ENCODE measurements around the gene SPINDOC. TPM values are rescaled to one million over a fixed set of nuclear protein-coding genes. Genes with fewer than 3 reads are reported as not detected.
A peak's percentile ranks its signal among the peaks of the same experiment; 100 is the strongest.
"Not testable (repeated sequence)": the region's sequence is repeated elsewhere in the genome, so short reads cannot be mapped to it uniquely, and the experiment has no call there.

Gene SPINDOC
- total RNA-seq, 1 donor from 2014 or later: 61.6 TPM

- Mint-ChIP-seq H3K27me3 (peaks cover 22% of the 10 kb centered on the region), H3K4me1 (ENCODE audit: unreplicated experiment) (peaks cover 22% of the 10 kb centered on the region), H3K4me3 (no peak overlapping the region), H3K27ac (no peak overlapping the region), H3K9me3 (no peaks in the 10 kb centered on the region), H3K36me3 (peaks cover 4% of the 10 kb centered on the region)
- no peak for TF ChIP-seq CTCF (conservative IDR thresholded peaks at IDR 0.05)
- DNase-seq (ENCODE audit: extremely low spot score, unreplicated experiment): peak; percentile 72
These were observed 44.1 kb upstream of the SPINDOC start for GRCh38 chr11:63769042-63769713.

- H3K9me3 Mint-ChIP-seq: no peaks in the 10 kb centered on the region
- H3K4me3 Mint-ChIP-seq: peak overlapping the region; percentile 87
- H3K4me1 Mint-ChIP-seq (ENCODE audit: unreplicated experiment): peaks cover 22% of the 10 kb centered on the region
- peak overlapping the region; percentile 74 for H3K27ac Mint-ChIP-seq
- no peak for DNase-seq (ENCODE audit: extremely low spot score, unreplicated experiment)
- TF ChIP-seq CTCF (conservative IDR thresholded peaks at IDR 0.05): no peak
- H3K27me3 Mint-ChIP-seq: peaks cover 23% of the 10 kb centered on the region
- peaks cover 4% of the 10 kb centered on the region for H3K36me3 Mint-ChIP-seq
These were observed 43.4 kb upstream of the SPINDOC start for GRCh38 chr11:63769714-63770455.

GRCh38 chr11:63770763-63771162 lies 42.5 kb upstream of the SPINDOC start:
- Mint-ChIP-seq H3K27ac (no peak overlapping the region), H3K4me1 (ENCODE audit: unreplicated experiment) (peaks cover 17% of the 10 kb centered on the region), H3K9me3 (no peaks in the 10 kb centered on the region), H3K27me3 (peaks cover 25% of the 10 kb centered on the region), H3K4me3 (no peak overlapping the region), H3K36me3 (peaks cover 4% of the 10 kb centered on the region)
- DNase-seq (ENCODE audit: extremely low spot score, unreplicated experiment): no peak
- no peak for TF ChIP-seq CTCF (conservative IDR thresholded peaks at IDR 0.05)

GRCh38 chr11:63771741-63772318 lies 41.4 kb upstream of the SPINDOC start:
- Mint-ChIP-seq H3K27me3 (peaks cover 25% of the 10 kb centered on the region), H3K4me1 (ENCODE audit: unreplicated experiment) (peaks cover 10% of the 10 kb centered on the region), H3K27ac (peak overlapping the region; percentile 58)
- not testable (repeated sequence) for H3K9me3 Mint-ChIP-seq; H3K36me3 Mint-ChIP-seq; H3K4me3 Mint-ChIP-seq; DNase-seq (ENCODE audit: extremely low spot score, unreplicated experiment)

GRCh38 chr11:63775191-63775590 lies 38.1 kb upstream of the SPINDOC start:
- H3K9me3 Mint-ChIP-seq: peaks cover 5% of the 10 kb centered on the region
- TF ChIP-seq CTCF (conservative IDR thresholded peaks at IDR 0.05): no peak
- H3K4me3 Mint-ChIP-seq: no peak overlapping the region
- no peak for DNase-seq (ENCODE audit: extremely low spot score, unreplicated experiment)
- no peaks in the 10 kb centered on the region for H3K36me3 Mint-ChIP-seq
- H3K4me1 Mint-ChIP-seq (ENCODE audit: unreplicated experiment): peaks cover 17% of the 10 kb centered on the region
- no peak overlapping the region for H3K27ac Mint-ChIP-seq
- peaks cover 17% of the 10 kb centered on the region for H3K27me3 Mint-ChIP-seq

GRCh38 chr11:63779039-63779438 lies 34.2 kb upstream of the SPINDOC start:
- H3K4me3 Mint-ChIP-seq: no peak overlapping the region
- H3K27me3 Mint-ChIP-seq: peaks cover 3% of the 10 kb centered on the region
- H3K9me3 Mint-ChIP-seq: peaks cover 5% of the 10 kb centered on the region
- peaks cover 12% of the 10 kb centered on the region for H3K4me1 Mint-ChIP-seq (ENCODE audit: unreplicated experiment)
- no peak for TF ChIP-seq CTCF (conservative IDR thresholded peaks at IDR 0.05)
- H3K27ac Mint-ChIP-seq: no peak overlapping the region
- H3K36me3 Mint-ChIP-seq: no peaks in the 10 kb centered on the region
- DNase-seq (ENCODE audit: extremely low spot score, unreplicated experiment): no peak

Data from type B pancreatic cell (in vitro differentiated cells).